Thyroid gland (tissue), 4 donors: ENCODE data around the gene ARID3C.

Experiments
- POLR2A ChIP-seq, 2 donors: fragments of 450-650 bp; IDR thresholded peaks; one replicate each; pipeline ENCODE4 v1.6.1; 2017; ENCODE audit warnings: antibody characterized with exemption in 2 of 2, mild to moderate bottlenecking in 2 of 2, moderate library complexity in 1 of 2
- TF ChIP-seq, protein P1 (sequence below), 6 experiments: fragments of 200-600 bp in 3 of 6; fragments of 450-650 bp in 3 of 6; sonication (generic) in 3 of 6; IDR thresholded peaks; one replicate each; pipeline ENCODE4 v1.5.1; 2016 to 2019; ENCODE audit warnings: antibody characterized with exemption in 6 of 6, mild to moderate bottlenecking in 2 of 6, inconsistent platforms in 1 of 6, moderate library complexity in 1 of 6

DNA sequence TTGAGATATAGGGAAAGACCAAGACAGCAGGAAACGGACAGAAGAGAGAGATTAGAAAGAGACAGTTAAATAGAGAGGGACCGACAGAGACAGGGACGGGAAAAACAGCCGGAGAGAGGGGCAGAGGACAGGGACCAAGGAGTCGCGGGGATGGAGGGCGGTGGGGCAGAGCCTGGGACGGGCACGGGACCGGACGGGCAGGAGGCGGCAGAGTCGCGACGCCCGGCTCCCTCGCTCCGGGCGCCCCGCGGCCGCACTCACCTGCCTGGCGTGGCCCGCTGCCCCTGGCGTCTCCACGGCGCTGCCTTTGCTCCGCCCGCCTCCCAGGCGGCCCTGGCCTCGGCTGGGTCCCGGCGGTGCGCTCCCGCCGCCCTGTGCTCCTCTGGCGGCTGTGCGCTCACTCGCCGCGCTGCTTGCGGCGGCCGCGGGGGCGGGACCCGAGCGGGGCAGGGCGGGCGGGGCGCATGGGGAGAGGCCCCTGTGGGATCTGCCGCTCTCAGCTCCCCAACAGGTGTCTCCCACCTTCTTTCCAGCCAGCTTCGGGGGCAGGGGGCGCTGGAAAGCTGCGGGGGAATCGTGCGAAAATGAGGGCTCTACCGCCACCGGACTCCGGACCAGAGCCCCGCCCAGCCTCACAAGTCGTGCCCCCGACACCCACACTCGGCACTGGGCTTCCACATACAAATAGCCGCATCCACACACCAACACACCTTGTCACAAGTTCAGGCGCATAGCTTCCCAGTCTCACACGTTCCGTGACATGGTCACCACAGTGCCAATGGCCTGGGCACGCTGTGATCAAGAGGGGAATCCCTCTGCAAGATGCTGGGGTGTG is at the start of gene ARID3C:
- TF ChIP-seq, protein P1, sequence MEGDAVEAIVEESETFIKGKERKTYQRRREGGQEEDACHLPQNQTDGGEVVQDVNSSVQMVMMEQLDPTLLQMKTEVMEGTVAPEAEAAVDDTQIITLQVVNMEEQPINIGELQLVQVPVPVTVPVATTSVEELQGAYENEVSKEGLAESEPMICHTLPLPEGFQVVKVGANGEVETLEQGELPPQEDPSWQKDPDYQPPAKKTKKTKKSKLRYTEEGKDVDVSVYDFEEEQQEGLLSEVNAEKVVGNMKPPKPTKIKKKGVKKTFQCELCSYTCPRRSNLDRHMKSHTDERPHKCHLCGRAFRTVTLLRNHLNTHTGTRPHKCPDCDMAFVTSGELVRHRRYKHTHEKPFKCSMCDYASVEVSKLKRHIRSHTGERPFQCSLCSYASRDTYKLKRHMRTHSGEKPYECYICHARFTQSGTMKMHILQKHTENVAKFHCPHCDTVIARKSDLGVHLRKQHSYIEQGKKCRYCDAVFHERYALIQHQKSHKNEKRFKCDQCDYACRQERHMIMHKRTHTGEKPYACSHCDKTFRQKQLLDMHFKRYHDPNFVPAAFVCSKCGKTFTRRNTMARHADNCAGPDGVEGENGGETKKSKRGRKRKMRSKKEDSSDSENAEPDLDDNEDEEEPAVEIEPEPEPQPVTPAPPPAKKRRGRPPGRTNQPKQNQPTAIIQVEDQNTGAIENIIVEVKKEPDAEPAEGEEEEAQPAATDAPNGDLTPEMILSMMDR (IDR thresholded peaks at IDR 0.05) = peak in 1 of 6 experiments; percentile 12
- TF ChIP-seq POLR2A (IDR thresholded peaks at IDR 0.05) = no peak
